ACC112 (cell line): Measurements from ENCODE around the gene METTL27.

Experiments used
- H2AFZ ChIP-seq: fragments of 200-600 bp; sonication (generic); one replicate; pipeline ENCODE4 v1.6.0; 2017; ENCODE audit warnings: antibody characterized with exemption, low read length; ENCODE audit not compliant: unreplicated experiment
- H3K27ac ChIP-seq: fragments of 200-600 bp; sonication (generic); 2 replicates; pipeline ENCODE4 v1.5.1; 2014; ENCODE audit warnings: low read depth, mild to moderate bottlenecking, antibody characterized with exemption, low read length, moderate library complexity
- H3K27me3 ChIP-seq: fragments of 200-600 bp; sonication (generic); 2 replicates; pipeline ENCODE4 v1.6.1; 2014; ENCODE audit warnings: mild to moderate bottlenecking, antibody characterized with exemption, low read length, moderate library complexity, mixed read lengths; ENCODE audit not compliant: insufficient read depth
- H3K36me3 ChIP-seq: fragments of 200-600 bp; sonication (generic); 2 replicates; pipeline ENCODE4 v1.6.1; 2016; ENCODE audit warnings: mild to moderate bottlenecking, antibody characterized with exemption, low read length, moderate library complexity, mixed read lengths; ENCODE audit not compliant: insufficient read depth
- H3K4me1 ChIP-seq: fragments of 200-600 bp; sonication (generic); one replicate; pipeline ENCODE4 v1.6.1; 2016; ENCODE audit warnings: low read length, mixed read lengths; ENCODE audit not compliant: insufficient read depth, unreplicated experiment, control insufficient read depth
- H3K4me3 ChIP-seq: fragments of 200-600 bp; sonication (generic); 2 replicates; pipeline ENCODE4 v1.5.1; 2014; ENCODE audit warnings: mild to moderate bottlenecking, low read depth, low read length
- H3K79me2 ChIP-seq: fragments of 200-600 bp; sonication (generic); one replicate; pipeline ENCODE4 v1.6.0; 2016; ENCODE audit warnings: low read length; ENCODE audit not compliant: control insufficient read depth, unreplicated experiment, insufficient read depth

METTL27 gene

DNA sequence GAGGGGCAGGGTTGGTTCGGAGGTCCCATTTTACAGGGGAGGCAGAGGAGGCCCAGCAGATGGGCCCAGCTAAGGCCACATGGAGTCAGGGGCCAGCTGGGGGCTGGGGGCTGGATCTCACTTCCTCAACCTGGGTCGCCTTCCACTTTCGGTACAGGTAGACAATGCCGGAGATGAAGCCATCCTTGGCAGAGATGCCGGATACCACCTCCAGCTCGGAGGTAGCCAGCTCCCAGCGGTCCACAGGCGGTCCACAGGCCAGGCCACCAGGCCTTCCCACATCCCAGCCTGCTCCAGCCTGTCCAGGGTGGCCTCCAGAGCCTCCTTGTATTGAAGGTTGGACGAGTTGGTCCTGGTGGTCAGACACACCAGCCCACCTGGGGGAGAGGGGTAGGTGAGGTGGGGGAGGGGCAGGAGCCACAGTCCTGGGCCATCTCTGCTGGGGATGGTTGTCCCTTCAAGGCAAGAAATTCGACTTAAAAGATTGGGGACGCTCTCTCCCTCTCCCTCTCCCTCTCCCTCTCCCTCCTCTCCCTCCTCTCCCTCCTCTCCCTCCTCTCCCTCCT, 7.6 kb downstream of the METTL27 start:
- H3K79me2 ChIP-seq: no peaks in the 10 kb centered on the region
- no peak overlapping the region for H3K4me3 ChIP-seq
- H2AFZ ChIP-seq: no peak overlapping the region
- H3K36me3 ChIP-seq: no peaks in the 10 kb centered on the region
- H3K27ac ChIP-seq: no peak overlapping the region
- peaks cover 13% of the 10 kb centered on the region for H3K4me1 ChIP-seq
- H3K27me3 ChIP-seq: no peaks in the 10 kb centered on the region

- no peaks in the 10 kb centered on the region for H3K36me3 ChIP-seq
- H3K4me1 ChIP-seq: peaks cover 15% of the 10 kb centered on the region
- H3K27me3 ChIP-seq: no peaks in the 10 kb centered on the region
- no peak overlapping the region for H2AFZ ChIP-seq
- no peaks in the 10 kb centered on the region for H3K79me2 ChIP-seq
- H3K27ac ChIP-seq: no peak overlapping the region
- H3K4me3 ChIP-seq: no peak overlapping the region
These were observed 8.9 kb downstream of the METTL27 start for GRCh38 chr7:73833251-73833919.

- Histone ChIP-seq H3K79me2 (no peaks in the 10 kb centered on the region), H3K36me3 (no peaks in the 10 kb centered on the region), H3K4me3 (no peak overlapping the region), H3K27ac (no peak overlapping the region), H3K27me3 (no peaks in the 10 kb centered on the region), H2AFZ (no peak overlapping the region), H3K4me1 (peaks cover 19% of the 10 kb centered on the region)
These were observed 9.5 kb downstream of the METTL27 start for GRCh38 chr7:73832806-73833205.

GRCh38 chr7:73831834-73832651, 10.3 kb downstream of the METTL27 start:
- H3K27me3 ChIP-seq: no peaks in the 10 kb centered on the region
- no peak overlapping the region for H3K4me3 ChIP-seq
- no peak overlapping the region for H3K27ac ChIP-seq
- H3K79me2 ChIP-seq: no peaks in the 10 kb centered on the region
- H3K4me1 ChIP-seq: peaks cover 24% of the 10 kb centered on the region
- no peak overlapping the region for H2AFZ ChIP-seq
- no peaks in the 10 kb centered on the region for H3K36me3 ChIP-seq

DNA sequence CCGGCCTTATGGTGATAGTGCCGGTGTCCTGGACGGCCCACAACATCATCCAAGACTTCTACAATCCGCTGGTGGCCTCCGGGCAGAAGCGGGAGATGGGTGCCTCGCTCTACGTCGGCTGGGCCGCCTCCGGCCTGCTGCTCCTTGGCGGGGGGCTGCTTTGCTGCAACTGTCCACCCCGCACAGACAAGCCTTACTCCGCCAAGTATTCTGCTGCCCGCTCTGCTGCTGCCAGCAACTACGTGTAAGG, 10.8 kb downstream of the METTL27 start:
- Histone ChIP-seq H3K4me1 (peaks cover 24% of the 10 kb centered on the region), H3K27me3 (no peaks in the 10 kb centered on the region), H2AFZ (no peak overlapping the region), H3K36me3 (no peaks in the 10 kb centered on the region), H3K4me3 (no peak overlapping the region), H3K79me2 (no peaks in the 10 kb centered on the region), H3K27ac (no peak overlapping the region)

- no peak within 1 kb of the TSS for H3K4me3 ChIP-seq
- H3K79me2 ChIP-seq: no peaks in the 10 kb centered on the region
- no peak within 1 kb of the TSS for H3K27ac ChIP-seq
- peaks cover 24% of the 10 kb centered on the region for H3K4me1 ChIP-seq
- no peaks in the 10 kb centered on the region for H3K36me3 ChIP-seq
- no peak within 1 kb of the TSS for H2AFZ ChIP-seq
- H3K27me3 ChIP-seq: no peaks in the 10 kb centered on the region
These were observed 11.4 kb downstream of the METTL27 start, which contains the start of gene CLDN4 for GRCh38 chr7:73830681-73831583. Gene CLDN4, plus strand, starts transcription at chr7:73830996. Its CDS starts 206 bp downstream, at chr7:73831202.

GRCh38 chr7:73829921-73830680, 12.2 kb downstream of the METTL27 start:
- H3K27me3 ChIP-seq: no peaks in the 10 kb centered on the region
- H3K27ac ChIP-seq: no peak overlapping the region
- H3K36me3 ChIP-seq: no peaks in the 10 kb centered on the region
- no peaks in the 10 kb centered on the region for H3K79me2 ChIP-seq
- H3K4me3 ChIP-seq: no peak overlapping the region
- H2AFZ ChIP-seq: no peak overlapping the region
- peaks cover 24% of the 10 kb centered on the region for H3K4me1 ChIP-seq

DNA sequence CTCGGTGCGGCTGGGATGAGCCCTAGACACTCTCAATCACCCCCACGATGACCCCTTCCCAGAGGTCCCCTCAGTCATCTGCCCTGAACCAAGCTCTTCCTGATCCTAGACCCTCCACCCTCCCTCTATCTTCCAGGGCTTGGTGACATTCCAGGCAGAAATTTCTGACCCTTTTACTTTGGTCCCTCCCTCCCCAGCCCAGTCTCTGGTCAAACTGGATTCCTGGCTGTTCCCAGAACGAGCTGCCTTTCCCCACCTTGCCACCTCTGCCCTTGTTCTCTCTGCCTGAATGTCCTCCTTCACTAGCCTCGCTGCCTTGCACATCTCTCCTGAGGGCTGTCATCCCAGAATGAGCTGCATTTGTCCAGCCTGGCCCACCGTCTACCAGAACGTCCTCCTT, 12.8 kb downstream of the METTL27 start:
- H3K4me1 ChIP-seq: peaks cover 24% of the 10 kb centered on the region

DNA sequence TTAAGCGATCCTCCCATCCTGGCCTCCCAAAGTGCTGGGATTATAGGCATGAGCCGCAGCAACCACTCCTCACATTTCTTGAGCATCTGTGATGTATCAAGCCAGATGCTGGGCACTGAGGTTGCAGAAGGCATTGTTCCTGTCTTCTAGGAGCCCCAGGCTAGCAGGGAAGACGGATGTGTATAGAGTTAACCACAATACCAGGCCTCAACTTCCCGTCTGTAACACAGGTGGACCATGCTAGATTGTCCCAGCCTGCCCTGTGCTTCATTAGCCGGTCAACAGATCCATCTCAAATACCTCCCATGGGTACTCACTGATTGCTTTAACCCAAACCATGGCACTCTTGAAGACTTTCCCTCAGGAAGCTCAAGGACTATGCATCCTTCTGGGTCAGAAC, 13.3 kb downstream of the METTL27 start:
- Histone ChIP-seq H3K79me2 (no peaks in the 10 kb centered on the region), H3K4me3 (no peak overlapping the region), H3K4me1 (peaks cover 24% of the 10 kb centered on the region), H3K27ac (no peak overlapping the region), H2AFZ (no peak overlapping the region), H3K27me3 (no peaks in the 10 kb centered on the region), H3K36me3 (no peaks in the 10 kb centered on the region)

More for the DNA sequence above, 12.8 kb downstream of the METTL27 start:
- H3K79me2 ChIP-seq: no peaks in the 10 kb centered on the region
- H3K27ac ChIP-seq: no peak overlapping the region
- no peaks in the 10 kb centered on the region for H3K27me3 ChIP-seq
- H3K4me3 ChIP-seq: no peak overlapping the region
- H3K36me3 ChIP-seq: no peaks in the 10 kb centered on the region
- H2AFZ ChIP-seq: no peak overlapping the region
